Measurements from ENCODE around the gene SEM1.
"Not testable (repeated sequence)": the region's sequence is repeated elsewhere in the genome, so short reads cannot be mapped to it uniquely, and the experiment has no call there.

The SEM1 gene

GRCh38 chr7:96658022-96658412 is 51.6 kb downstream of the SEM1 start:
- no peak for DNase-seq

- DNase-seq, result no peak
Measured at GRCh38 chr7:96657347-96658021, 52.2 kb downstream of the SEM1 start.

- no peak for DNase-seq
Measured at GRCh38 chr7:96655956-96656355, 53.7 kb downstream of the SEM1 start.

- DNase-seq, result no peak
Measured at GRCh38 chr7:96654630-96655188, 54.9 kb downstream of the SEM1 start.

- no peak for DNase-seq
Measured at GRCh38 chr7:96649981-96650380, 59.7 kb downstream of the SEM1 start.

GRCh38 chr7:96648784-96649183 is 60.9 kb downstream of the SEM1 start:
- no peak for DNase-seq

GRCh38 chr7:96647733-96648132 is 61.9 kb downstream of the SEM1 start:
- no peak for DNase-seq

GRCh38 chr7:96645084-96645483 is 64.6 kb downstream of the SEM1 start:
- no peak for DNase-seq

- not testable (repeated sequence) for DNase-seq
Measured at GRCh38 chr7:96643436-96643835, 66.2 kb downstream of the SEM1 start.

- DNase-seq, result no peak
Measured at GRCh38 chr7:96640054-96640453, 69.6 kb downstream of the SEM1 start.

Measured in NCI-H82 (cell line).